ENCODE results near the gene TTBK2.

DNA sequence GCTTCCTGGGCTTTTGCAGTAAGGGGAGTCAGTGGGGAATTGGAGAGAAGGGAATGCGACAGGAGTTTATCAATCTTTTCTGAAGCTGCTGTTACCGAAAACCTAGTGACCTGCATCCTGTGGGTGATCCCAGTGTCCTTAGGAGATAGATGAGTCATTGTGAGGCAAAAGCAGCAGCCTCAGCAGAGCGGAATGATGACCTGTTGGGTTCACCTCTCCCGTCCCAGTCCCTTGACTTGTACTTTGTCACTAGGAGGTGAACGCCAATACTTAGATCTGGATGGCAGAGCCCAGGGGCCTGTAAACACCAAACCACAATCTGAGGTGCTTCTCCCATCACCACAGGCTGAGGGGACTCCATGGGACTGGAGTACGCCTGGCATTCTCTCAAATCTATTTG is 201.5 kb downstream of the TTBK2 start:
- TF ChIP-seq, protein P1, sequence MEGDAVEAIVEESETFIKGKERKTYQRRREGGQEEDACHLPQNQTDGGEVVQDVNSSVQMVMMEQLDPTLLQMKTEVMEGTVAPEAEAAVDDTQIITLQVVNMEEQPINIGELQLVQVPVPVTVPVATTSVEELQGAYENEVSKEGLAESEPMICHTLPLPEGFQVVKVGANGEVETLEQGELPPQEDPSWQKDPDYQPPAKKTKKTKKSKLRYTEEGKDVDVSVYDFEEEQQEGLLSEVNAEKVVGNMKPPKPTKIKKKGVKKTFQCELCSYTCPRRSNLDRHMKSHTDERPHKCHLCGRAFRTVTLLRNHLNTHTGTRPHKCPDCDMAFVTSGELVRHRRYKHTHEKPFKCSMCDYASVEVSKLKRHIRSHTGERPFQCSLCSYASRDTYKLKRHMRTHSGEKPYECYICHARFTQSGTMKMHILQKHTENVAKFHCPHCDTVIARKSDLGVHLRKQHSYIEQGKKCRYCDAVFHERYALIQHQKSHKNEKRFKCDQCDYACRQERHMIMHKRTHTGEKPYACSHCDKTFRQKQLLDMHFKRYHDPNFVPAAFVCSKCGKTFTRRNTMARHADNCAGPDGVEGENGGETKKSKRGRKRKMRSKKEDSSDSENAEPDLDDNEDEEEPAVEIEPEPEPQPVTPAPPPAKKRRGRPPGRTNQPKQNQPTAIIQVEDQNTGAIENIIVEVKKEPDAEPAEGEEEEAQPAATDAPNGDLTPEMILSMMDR (IDR thresholded peaks at IDR 0.05; ENCODE audit: insufficient read depth, low read length) = no peak
- TF ChIP-seq POLR2AphosphoS5 (IDR thresholded peaks at IDR 0.05; ENCODE audit: low read depth) = no peak
